Iris pigment epithelial cell (primary cell): ENCODE data around the gene PHLDA2.
"Not testable (repeated sequence)": the region's sequence is repeated elsewhere in the genome, so short reads cannot be mapped to it uniquely, and the experiment has no call there.

Experiments
- DNase-seq: peaks from one replicate; pipeline ENCODE4 v3.0.0-alpha.2; 2011; ENCODE audit warnings: low read depth

PHLDA2 gene

DNA sequence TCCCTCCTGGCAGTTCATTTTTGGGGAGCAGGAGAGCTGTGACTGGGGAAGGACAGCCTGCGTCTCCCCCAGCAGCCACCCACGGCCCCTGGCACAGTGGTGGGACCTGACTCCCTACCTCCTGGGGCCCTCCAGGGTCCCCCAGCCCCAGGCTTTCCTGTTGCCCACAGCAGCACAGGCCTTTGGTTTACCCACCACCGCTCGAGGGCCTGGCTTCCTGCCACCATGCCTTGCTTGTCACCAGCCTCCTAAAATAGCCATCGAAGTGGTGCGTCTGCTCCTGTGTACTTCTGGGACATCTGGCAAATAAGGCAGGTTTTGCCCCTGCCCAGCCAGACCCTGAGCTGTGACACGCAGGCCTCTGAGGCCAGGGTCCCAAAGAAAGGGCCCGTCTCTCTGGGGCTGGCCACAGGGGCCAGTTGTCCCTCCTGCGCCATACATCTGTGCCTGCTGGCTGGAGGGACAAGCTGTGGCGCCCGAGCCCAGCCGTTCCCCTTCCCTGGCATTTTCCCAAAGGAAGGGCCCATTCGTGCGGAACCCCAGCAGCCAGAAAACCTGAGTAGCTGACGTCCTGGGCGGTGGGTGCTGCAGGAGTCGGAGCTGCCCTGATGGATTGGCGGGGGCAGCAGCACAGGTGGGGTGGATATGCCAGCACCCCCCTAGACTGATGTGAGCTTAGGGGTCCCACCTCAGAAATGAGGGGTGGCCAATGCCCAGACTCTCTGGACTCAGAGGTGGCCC is 14.6 kb downstream of the PHLDA2 start:
- no peak for DNase-seq

DNA sequence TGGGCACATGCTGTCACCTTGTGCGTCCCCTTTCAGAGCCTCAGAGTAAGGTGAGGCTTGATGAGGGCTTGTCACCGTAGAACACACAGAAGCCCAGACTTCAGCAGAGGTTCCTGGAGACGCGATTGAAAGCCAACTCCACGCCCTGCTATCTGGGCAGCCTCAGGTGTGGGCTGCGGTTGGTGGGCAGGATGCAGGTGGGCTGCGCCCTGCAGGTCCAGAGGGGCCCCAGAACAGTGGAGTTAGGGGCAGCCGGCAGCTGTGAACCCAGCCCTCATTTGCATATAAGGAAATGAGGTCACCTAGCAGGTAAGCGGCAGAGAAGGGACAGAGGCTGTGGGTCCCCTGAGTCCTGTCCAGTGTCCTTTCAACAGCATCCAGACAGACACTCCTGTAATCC is 15.4 kb downstream of the PHLDA2 start:
- DNase-seq: no peak

DNA sequence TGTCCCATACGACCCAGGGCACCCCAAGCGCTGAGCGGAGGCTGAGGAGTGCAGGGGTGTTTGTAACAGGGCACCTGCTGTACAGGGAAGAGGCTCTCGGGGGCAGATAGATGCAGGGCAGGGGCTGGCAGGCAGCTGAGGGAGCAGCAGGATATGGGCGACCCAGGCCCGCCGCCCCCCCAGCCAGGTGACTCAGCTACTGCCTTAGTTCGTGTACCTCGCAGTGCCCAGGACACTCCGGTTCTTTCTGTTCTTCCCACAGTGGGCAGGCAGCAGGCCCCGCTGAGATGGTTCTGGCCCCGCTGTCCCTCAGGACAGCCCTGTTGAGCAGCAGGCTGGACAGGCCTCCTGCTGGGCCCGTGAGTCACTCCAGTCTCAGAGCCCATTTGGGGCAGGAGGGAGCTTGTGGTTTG is 16.2 kb downstream of the PHLDA2 start:
- DNase-seq: peak; percentile 40

DNA sequence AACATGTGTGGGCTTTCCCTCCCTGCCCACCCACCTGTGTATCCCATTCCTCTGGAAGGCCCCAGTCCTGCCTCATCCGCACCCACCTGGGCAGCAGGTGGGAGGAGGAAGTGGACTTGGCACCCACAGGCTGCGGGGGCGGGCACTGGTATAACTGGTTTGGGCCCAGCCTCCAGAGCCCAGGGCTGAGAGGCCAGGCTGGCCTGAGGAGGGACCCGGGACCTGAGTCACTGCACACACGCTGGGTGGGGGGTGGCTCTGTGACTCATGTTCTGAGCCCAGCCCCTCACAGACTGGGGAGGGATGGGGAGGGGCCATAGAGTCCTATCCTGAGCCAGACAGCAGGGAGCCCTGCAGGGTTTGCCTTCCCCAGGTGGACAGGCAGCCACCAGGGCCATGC is 16.7 kb downstream of the PHLDA2 start:
- DNase-seq: peak; percentile 67

DNA sequence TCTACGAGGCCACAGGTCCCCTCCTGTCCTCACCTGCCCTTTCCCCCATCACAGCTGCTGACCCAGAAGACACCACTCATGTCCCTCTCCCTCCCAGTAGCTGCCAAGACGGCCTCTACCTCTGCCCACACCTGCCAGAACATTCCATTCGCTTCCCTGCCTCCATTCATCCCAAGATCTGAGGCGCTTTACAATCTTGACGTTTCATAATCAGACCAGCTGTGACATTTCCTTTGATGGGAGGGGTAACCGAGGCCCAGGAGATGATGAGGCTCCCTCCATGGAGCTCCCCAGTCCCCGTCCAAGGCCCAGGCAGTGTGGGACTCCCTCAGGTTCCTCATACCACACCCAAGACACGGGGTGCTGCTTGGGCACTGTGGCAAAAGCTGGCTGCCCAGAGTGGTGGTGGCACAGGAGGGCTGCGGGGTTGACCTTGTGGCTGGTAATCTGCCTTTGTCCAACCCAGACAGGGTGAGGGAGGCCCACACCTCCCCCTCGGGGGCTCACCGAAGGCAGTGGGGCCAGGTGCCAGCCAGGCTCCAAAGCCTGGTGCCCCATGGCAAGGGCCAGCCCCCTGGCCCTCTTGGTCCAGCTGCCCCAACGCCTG is 17.3 kb downstream of the PHLDA2 start:
- DNase-seq: no peak

DNA sequence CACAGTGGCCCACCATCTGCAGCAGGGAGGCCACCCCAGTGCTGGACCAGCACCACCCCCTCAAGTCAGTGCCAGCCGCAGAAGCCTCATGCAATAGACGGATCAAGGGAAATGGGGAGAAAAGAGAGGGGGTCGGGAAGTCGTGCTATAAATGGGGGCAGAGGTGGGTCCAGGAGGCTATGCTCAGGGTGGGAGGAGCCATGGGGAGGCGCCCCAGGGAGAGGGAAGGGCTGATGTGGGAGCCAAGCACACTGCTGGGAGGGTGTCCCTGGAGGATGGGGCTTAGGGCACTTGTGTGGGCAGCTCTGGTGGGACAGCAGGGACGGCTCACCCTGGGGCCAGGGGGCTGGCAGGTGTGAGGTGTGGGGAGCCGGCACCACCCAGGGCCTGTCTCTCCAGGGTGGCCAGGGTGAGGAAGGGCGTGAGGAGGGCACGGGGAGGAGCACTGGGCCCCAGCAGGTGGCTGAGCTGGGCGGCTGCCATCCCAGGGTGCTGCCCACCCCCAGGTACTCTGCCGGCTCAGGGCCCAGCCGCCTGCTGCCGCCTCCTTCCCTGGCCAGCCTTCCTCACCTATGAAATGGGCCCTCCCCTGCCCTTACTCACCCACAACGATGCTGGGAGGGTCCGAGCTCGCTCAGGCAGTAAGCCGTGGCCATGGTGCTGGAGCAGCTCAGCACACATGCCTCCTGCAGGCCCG is 18.0 kb downstream of the PHLDA2 start:
- no peak for DNase-seq

DNA sequence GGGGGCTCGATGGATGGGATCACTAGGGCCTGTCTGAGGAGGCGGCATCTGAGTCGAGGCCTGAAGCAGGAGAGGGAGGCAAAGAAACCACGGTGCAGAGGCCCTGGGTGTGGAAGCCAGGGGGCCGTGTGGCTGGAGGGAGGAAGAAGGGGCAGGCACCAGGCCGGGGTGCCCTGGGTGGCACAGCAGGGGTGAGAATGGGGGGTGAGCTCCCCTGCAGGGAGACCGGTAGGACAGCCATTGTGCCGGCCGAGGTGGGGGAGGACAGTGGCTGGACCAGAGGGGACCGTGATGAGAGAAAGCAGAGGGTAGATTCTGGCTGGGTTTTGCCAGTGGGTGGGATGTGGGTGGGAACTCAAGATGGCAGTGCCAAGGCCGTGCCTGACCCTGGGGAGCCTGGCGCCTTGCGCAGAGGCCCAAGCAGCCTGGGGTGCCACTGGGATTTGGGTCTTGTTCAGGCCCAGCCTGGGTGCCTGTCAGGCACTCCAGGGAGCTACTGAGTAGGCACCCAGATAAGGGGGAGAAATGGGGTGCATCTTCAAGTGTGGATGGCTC is 18.7 kb downstream of the PHLDA2 start:
- no peak for DNase-seq

DNA sequence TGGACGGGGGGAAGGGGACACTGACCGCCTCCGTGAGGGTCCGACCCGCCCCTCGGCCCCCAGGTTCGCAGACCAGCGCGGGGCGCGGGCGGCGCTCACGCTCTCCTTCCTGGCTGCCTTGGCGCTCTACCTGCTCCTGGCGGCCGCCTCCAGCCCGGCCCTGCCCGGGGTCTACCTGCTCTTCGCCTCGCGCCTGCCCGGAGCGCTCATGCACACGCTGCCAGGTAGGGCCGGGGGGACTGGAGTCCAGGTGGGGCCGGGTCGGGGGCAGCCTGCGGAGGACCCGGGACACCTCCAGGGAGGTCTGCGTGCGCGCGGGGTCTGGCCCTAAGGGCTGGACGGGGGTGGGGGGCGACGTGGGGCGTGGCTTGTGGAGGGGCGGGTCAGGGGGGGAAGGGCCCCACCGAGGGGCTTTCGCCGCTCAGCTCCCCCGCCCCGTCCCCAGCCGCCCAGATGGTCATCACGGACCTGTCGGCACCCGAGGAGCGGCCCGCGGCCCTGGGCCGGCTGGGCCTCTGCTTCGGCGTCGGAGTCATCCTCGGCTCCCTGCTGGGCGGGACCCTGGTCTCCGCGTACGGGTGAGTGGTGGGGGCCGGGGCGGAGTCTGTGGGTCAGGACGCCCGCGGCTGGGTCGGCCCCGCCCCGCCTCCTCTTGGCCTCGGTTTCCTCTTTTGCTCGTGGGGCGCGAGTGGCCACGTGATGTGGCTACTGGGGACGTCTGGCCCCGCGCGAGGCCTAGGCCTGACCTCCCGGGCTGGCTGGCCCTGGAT is 19.9 kb downstream of the PHLDA2 start:
- no peak for DNase-seq

DNA sequence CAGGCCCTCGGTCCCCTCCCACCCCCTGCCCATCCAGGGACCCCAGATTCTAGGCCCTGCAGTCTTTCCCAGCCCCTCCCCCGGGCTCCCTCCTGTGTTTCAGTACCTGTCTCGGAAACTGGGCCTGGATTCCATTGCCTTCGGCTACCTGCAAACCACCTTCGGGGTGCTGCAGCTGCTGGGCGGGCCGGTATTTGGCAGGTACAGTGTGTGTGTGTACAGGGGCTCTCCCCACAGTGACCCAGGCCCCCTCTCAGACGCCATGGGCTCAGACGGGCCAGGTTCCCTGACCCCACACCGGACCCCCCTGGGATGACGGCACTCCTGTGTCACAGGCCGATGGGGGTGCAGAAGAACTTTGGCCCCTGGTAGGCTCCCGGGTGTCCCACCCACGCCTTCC is 21.1 kb downstream of the PHLDA2 start:
- no peak for DNase-seq

DNA sequence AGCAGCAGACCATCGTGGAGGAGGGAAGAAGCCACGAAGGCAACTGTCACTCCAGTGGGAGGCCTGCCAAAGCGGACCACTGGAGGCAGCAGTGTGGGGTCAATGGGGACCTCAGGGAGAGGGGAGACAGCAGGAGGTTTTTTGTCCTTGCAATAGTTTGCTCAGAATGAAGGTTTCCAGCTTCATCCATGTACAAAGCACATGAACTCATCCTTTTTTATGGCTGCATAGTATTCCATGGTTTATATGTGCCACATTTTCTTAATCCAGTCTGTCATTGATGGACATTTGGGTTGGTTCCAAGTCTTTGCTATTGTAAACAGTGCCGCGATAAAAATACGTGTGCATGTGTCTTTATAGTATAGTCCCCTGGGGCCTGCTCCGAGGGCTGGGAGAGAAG is 23.9 kb downstream of the PHLDA2 start:
- not testable (repeated sequence) for DNase-seq

DNA sequence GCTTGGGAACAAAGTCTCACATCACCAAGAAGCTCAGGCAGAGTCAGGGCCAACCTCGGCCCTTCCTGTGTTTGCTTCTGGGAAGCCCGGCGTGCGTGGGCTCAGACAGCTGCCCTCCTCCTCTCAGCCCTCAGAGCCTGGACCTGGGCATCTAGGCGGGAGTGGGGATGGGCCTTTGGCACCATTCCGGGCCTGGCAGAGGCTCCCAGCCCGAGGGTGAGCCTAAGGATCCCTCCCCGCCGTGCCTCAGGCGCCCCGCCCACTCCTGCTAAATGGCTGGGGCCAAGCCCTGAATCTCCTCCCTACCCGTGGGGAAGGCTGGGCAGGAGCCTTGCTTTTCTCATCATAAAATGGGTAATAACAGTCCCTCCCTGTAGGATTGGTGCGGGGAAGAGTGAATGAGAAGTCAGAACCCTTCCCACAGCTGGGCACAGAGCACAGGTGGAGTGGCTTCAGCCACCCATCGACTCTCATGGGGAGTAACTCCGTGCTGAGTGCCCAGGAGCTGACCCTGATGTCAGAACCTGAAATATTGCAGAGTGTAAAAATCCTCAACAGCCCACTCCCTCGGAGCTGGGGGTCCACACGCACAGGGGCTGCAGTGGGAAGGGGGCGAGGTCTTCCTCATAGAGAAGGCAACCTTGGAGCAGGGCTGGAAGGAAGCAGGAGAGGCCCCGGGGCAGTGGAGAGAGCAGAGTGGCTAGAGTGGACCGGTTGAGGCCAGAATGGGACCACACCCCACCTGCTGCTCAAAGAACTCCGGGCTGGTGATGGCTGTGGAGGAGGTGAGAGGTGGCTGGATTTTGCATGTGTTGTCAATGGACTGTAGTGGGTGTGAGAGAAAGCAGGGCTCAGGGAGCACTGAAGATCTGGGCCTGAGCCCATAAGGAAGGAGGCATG is 24.8 kb downstream of the PHLDA2 start:
- DNase-seq: no peak

DNA sequence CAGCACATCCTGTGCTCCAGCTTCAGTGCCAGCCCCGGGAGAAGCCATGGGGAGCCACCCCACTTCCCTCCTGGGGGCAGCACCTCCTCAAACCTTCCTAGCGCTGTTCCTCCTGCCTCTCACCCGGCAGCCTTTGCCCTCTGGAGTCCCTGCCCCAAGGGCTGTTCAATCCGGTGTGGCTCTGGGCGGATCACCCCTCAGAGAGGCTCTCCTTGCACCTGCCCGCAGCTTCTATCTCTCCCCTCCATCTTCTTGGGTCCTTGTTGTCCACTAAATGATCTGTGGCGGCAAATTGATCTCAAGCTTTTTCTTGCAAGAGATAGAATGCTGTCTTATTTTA is 25.6 kb downstream of the PHLDA2 start:
- DNase-seq: no peak

DNA sequence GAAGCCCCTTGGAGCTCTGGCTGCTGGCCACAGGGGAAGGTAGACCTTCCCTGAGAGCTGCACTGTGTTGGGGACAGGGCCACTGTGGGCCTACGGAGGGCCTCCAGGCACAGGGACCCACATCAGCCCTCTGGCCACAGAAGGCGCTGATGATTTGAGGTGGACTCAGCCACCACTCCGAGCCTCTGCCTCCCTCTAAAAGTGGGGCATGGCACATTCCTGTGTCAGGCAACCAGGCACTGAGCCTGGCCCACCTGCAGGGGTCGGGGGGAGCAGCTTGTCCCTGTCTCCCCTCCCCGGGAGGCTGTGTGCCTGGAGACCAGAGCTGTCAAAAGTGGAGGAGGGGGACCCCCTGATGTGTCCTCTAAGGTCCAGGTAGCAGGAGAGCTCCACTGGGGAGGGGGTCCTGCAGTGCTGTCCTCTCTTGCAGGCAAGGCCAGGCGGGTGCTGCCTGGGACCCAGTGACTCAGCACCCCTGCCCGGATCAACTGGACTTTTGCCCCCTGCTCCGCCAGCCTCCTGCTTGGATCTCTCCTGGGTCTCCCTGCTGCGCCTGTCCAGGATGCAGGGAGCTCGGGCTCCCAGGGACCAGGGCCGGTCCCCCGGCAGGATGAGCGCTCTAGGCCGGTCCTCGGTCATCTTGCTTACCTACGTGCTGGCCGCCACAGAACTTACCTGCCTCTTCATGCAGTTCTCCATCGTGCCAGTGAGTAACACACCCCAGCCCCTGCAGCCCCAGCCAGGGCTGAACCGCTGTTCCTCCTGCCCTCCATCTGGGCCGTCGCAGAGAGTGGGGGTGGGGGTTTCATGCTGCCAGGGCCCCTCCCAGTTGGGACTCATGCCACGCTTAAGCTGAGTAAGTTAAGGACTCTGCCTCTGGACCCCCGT is 26.2 kb downstream of the PHLDA2 start:
- no peak for DNase-seq

DNA sequence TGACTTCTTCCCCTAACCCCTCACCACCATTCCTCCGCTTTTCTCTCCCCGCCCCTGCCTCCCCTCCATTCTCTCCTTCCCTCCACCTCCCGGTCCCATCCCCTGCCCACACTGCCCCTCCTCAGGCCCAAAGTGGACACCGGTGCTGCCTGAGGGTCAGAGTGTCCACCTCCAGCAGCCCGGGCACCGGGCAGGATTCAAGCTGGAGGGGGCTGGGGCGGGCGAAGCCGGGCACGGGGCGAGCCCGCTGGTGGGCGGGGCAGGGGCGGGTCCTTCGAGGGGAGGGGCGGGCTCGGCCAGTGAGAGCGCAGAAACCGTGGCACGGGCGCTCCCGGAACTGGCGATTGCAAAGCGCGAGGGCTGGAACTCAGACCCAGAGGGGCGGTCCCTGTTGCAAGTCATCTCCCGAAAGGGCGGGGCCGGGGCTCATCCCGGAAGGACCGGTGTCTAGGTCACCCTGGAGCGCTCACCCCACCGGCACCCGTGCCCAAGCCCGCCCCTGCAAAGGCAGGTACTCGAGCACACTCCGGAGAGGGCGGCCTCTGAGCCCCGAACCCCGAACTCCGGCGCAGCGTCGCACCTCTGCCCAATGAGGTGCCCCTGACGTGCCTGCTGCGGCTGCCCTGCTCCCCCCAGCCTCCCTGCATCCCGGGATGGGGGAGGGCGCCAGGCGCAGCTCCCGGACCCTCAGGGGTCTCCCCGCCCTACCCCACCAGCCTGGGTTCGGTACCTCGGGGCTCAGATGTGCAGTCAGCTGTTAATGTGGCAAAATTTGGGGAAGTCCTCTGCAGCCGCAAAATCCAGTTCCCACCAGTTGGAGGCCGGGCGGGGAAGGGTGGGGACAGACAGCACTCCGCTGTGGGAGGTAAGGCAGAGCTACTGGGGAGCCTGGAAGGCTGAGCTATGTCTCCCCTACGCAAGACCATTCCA is 27.1 kb downstream of the PHLDA2 start:
- peak; percentile 91 for DNase-seq

DNA sequence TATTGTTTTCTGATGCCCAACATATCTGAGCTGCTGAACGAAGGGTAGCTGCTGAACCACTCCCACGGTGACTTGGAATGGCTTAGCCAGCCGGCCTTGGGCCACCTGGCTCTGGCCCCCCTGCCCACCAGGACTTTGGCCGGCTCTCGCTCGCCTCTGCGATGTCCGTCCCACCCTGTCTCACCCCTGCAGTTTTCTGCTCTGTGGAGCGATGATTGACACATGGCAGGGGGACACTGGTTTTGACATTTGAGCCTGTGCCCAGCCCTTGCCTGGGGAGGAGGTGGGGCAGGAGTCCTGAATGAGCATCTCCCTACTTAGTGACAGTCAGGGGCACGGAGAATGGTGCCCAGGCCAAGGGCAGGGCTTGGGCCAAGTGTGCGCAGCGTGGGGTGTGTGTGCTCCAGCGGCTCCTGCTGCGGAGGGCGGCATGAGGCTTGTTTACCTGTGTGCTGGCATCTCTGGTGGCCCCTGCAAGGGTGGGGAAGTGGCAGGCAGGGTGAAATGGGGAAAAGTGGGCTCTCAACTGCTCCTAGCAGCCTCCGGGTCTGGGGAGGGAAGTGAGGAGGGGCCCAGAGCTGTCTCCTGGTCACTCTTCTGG is 27.9 kb downstream of the PHLDA2 start:
- DNase-seq: no peak

DNA sequence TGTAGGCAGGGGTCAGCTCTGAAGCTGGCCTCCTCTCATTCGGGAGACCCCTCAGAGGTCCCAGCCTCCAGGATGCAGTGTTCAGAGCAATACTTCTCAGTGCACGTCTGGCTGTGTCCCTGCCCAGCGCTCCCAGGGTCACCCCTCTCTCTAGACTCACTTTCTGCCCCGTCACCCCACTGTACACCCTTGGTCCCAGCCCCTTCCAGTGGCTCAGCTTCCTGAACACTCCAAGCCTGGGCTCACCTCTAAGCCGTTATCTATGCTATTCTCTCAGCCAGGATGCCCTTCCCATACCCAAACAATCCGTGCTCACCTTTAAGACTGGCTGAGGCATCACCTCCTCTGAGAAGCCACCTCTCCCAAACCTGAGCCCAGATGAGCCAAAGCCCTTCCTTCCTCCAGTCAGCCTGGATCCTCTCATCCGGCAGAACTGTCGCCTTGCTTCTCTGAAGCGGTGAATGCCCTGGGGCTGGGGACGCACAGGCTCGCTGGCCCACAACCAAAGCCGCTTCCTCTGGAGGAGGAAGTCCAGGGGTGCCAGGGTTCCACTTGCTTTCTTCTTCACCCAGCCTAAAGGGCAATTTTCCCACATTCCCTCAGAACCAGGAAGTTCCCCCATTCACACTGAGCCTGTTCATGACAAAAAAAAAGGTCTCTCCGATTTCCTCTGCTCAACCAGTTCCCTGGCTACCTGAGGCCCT is 30.0 kb downstream of the PHLDA2 start:
- no peak for DNase-seq

DNA sequence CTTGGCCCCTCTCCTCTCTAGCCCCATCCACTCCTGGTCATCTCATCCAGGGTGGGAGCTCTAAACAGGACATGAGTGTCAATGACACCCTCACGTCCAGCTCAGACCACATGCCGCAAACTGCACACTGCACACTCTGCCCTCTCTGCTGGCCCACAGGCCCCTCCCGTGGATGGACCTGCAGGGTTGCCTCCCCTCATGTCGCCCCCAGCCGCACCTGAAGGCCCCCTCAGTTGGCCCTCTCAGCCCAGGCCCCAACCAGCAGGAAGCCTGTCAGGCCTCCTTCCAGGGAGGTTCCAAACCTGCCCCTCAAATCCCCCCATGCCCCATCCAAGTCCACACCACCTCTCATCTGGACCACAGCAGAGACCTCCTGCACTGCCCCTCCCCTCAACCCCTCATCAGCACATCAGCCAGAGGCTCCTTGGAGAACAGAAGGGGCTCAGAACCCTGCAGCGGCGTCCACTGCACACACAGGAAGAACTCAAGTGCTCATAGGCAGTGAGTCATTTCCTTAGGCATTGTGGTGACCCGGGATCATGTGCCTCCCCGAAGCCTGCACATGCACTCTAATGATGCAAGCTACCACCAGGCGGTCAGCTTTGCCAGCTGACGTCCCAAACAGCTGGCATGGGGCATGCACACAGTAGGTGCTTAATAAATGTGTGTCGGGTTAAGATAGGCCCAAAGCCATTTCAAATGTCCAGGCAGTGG is 30.7 kb downstream of the PHLDA2 start:
- peak; percentile 93 for DNase-seq
